GM18511 (cell line): ENCODE measurements around the gene ARPC4.
A peak's percentile ranks its signal among the peaks of the same experiment; 100 is the strongest.

Experiments used
- ATAC-seq: cut with Tn5 transposase; IDR thresholded peaks from one replicate; pipeline ENCODE4 v1.9.1; 2021; ENCODE audit warnings: mild to moderate bottlenecking, moderate library complexity; ENCODE audit not compliant: unreplicated experiment

ARPC4 gene

GRCh38 chr3:9792405-9793160 lies at the start of gene ARPC4, which contains the start of gene TADA3:
Gene ARPC4 (plus strand): TSS chr3:9793082. CDS start chr3:9793122, 40 bp downstream.
Gene TADA3 (minus strand): TSS chr3:9792473. CDS start chr3:9791466, 1,007 bp downstream.
- ATAC-seq = peak; percentile 87

GRCh38 chr3:9743548-9743947 lies 49.3 kb upstream of the ARPC4 start:
- ATAC-seq = no peak

- no peak for ATAC-seq
Measured at GRCh38 chr3:9744162-9744561, 48.7 kb upstream of the ARPC4 start.

GRCh38 chr3:9745521-9745920 lies 47.4 kb upstream of the ARPC4 start:
- ATAC-seq = no peak

GRCh38 chr3:9746330-9746729 lies 46.6 kb upstream of the ARPC4 start:
- no peak for ATAC-seq

- ATAC-seq = no peak
Measured at GRCh38 chr3:9747267-9747666, 45.6 kb upstream of the ARPC4 start.

GRCh38 chr3:9748031-9748430 lies 44.9 kb upstream of the ARPC4 start:
- no peak for ATAC-seq

GRCh38 chr3:9749296-9749644 lies 43.6 kb upstream of the ARPC4 start:
- ATAC-seq = no peak

GRCh38 chr3:9749645-9750555 lies 43.0 kb upstream of the ARPC4 start, which contains the start of gene OGG1:
Gene OGG1 (plus strand): TSS chr3:9749952. CDS start chr3:9750287, 335 bp downstream.
- ATAC-seq = peak; percentile 95

GRCh38 chr3:9750556-9751411 lies 42.1 kb upstream of the ARPC4 start:
- no peak for ATAC-seq

- no peak for ATAC-seq
Measured at GRCh38 chr3:9754678-9755077, 38.2 kb upstream of the ARPC4 start.

GRCh38 chr3:9757427-9757826 lies 35.5 kb upstream of the ARPC4 start:
- no peak for ATAC-seq

- no peak for ATAC-seq
Measured at GRCh38 chr3:9760779-9761505, 31.9 kb upstream of the ARPC4 start.

GRCh38 chr3:9761919-9762318 lies 31.0 kb upstream of the ARPC4 start:
- no peak for ATAC-seq

- no peak for ATAC-seq
Measured at GRCh38 chr3:9762871-9763270, 30.0 kb upstream of the ARPC4 start.

- ATAC-seq = no peak
Measured at GRCh38 chr3:9765865-9766264, 27.0 kb upstream of the ARPC4 start.

GRCh38 chr3:9767418-9767817 lies 25.5 kb upstream of the ARPC4 start:
- ATAC-seq = no peak

- ATAC-seq = no peak
Measured at GRCh38 chr3:9768141-9768775, 24.6 kb upstream of the ARPC4 start.

- ATAC-seq = no peak
Measured at GRCh38 chr3:9769012-9769411, 23.9 kb upstream of the ARPC4 start.
